Embryonic facial prominence (tissue), 1 donor: ENCODE data around the gene FAIM2.
"Not testable (repeated sequence)": the region's sequence is repeated elsewhere in the genome, so short reads cannot be mapped to it uniquely, and the experiment has no call there.

ENCODE experiments used
- DNase-seq: peaks from one replicate; pipeline ENCODE4 v3.0.0-alpha.2; 2016; ENCODE audit errors: extremely low spot score

The FAIM2 gene

GRCh38 chr12:49879065-49879464, 24.6 kb downstream of the FAIM2 start:
- DNase-seq, result not testable (repeated sequence)

GRCh38 chr12:49878021-49878420, 25.7 kb downstream of the FAIM2 start:
- no peak for DNase-seq

GRCh38 chr12:49877066-49877465, 26.6 kb downstream of the FAIM2 start:
- DNase-seq, result no peak

GRCh38 chr12:49876070-49876469, 27.6 kb downstream of the FAIM2 start:
- no peak for DNase-seq

GRCh38 chr12:49875115-49875720, 28.5 kb downstream of the FAIM2 start:
- DNase-seq, result no peak

- DNase-seq, result no peak
These were observed 29.4 kb downstream of the FAIM2 start for GRCh38 chr12:49874142-49874897.

GRCh38 chr12:49873361-49873934, 30.3 kb downstream of the FAIM2 start:
- no peak for DNase-seq

- DNase-seq, result no peak
These were observed 30.9 kb downstream of the FAIM2 start for GRCh38 chr12:49872781-49873181.

- DNase-seq, result no peak
These were observed 31.3 kb downstream of the FAIM2 start for GRCh38 chr12:49872381-49872780.

GRCh38 chr12:49871811-49872251, 31.9 kb downstream of the FAIM2 start:
- DNase-seq, result not testable (repeated sequence)

GRCh38 chr12:49871263-49871561, 32.5 kb downstream of the FAIM2 start:
- DNase-seq, result no peak

- DNase-seq, result no peak
These were observed 33.0 kb downstream of the FAIM2 start for GRCh38 chr12:49870501-49871262.

- DNase-seq, result no peak
These were observed 33.7 kb downstream of the FAIM2 start for GRCh38 chr12:49869816-49870500.

GRCh38 chr12:49868952-49869815, 34.5 kb downstream of the FAIM2 start:
- DNase-seq, result peak; percentile 53

- DNase-seq, result no peak
These were observed 35.3 kb downstream of the FAIM2 start for GRCh38 chr12:49868449-49868848.

- no peak for DNase-seq
These were observed 35.9 kb downstream of the FAIM2 start for GRCh38 chr12:49867570-49868341.

- DNase-seq, result peak; percentile 14
These were observed 36.7 kb downstream of the FAIM2 start for GRCh38 chr12:49866859-49867569.

- DNase-seq, result no peak
These were observed 37.9 kb downstream of the FAIM2 start for GRCh38 chr12:49865782-49866135.

- DNase-seq, result no peak
These were observed 38.5 kb downstream of the FAIM2 start for GRCh38 chr12:49865109-49865781.
